Activated CD4-positive, alpha-beta memory T cell treated with anti-CD3 and anti-CD28 coated beads, Interleukin-2, amount 10 ng/mL, durations not matched to agents 7 days and 5 days (primary cell): Measurements from ENCODE around the gene FGGY. TPM values are rescaled to one million over a fixed set of nuclear protein-coding genes. Genes with fewer than 3 reads are reported as not detected.

Experiments used
- CTCF ChIA-PET: fragments of 350-600 bp; sonication (Branson Sonifier 250); formaldehyde crosslinking; loops from one replicate; lab custom pipeline; 2021; ENCODE audit warnings: antibody characterized with exemption, inconsistent platforms; lab: Charles Lee
- POLR2A ChIA-PET: fragments of 350-600 bp; sonication (Branson Sonifier 250); formaldehyde crosslinking; loops from one replicate; lab custom pipeline; 2021; ENCODE audit warnings: antibody characterized with exemption; lab: Charles Lee
- DNase-seq: peaks from one replicate; pipeline ENCODE4 v3.0.0-alpha.2; 2020
- H3K27ac Mint-ChIP-seq: one replicate; pipeline ENCODE4 v1.8.0; 2021; ENCODE audit warnings: mild to moderate bottlenecking, mixed read lengths
- H3K27me3 Mint-ChIP-seq: one replicate; pipeline ENCODE4 v1.8.0; 2021; ENCODE audit warnings: mixed read lengths
- H3K36me3 Mint-ChIP-seq: one replicate; pipeline ENCODE4 v1.8.0; 2021; ENCODE audit warnings: low read depth, mixed read lengths
- H3K4me1 Mint-ChIP-seq: one replicate; pipeline ENCODE4 v1.8.0; 2021; ENCODE audit warnings: mixed read lengths
- H3K4me3 Mint-ChIP-seq: one replicate; pipeline ENCODE4 v1.8.0; 2021; ENCODE audit warnings: mild to moderate bottlenecking, mixed read lengths
- H3K9me3 Mint-ChIP-seq: one replicate; pipeline ENCODE4 v1.8.0; 2021; ENCODE audit warnings: mixed read lengths
- total RNA-seq, 2 experiments: library from RNA; stranded (reverse); gene quantifications; one replicate each; pipeline ENCODE4 v1.2.3, GENCODE V29; 2021

Gene FGGY
- total RNA-seq, 2 experiments from 2014 or later: 7.0 to 7.7 TPM

GRCh38 chr1:59671066-59671952 lies 374.4 kb downstream of the FGGY start:
- Mint-ChIP-seq H3K4me1 (no peaks in the 10 kb centered on the region), H3K9me3 (no peaks in the 10 kb centered on the region), H3K36me3 (no peaks in the 10 kb centered on the region), H3K27me3 (no peaks in the 10 kb centered on the region), H3K4me3 (no peak overlapping the region), H3K27ac (no peak overlapping the region)
- POLR2A ChIA-PET: no interaction called here
- DNase-seq: no peak
- CTCF ChIA-PET: no interaction called here

GRCh38 chr1:59671953-59672305 lies 375.0 kb downstream of the FGGY start:
- Mint-ChIP-seq H3K4me1 (no peaks in the 10 kb centered on the region), H3K4me3 (no peak overlapping the region), H3K9me3 (no peaks in the 10 kb centered on the region), H3K27ac (no peak overlapping the region), H3K36me3 (no peaks in the 10 kb centered on the region), H3K27me3 (no peaks in the 10 kb centered on the region)
- DNase-seq: no peak
- CTCF ChIA-PET: no interaction called here
- POLR2A ChIA-PET: no interaction called here

GRCh38 chr1:59672851-59673572 lies 376.1 kb downstream of the FGGY start:
- H3K27me3 Mint-ChIP-seq: no peaks in the 10 kb centered on the region
- H3K27ac Mint-ChIP-seq: no peak overlapping the region
- no peak for DNase-seq
- H3K4me3 Mint-ChIP-seq: no peak overlapping the region
- POLR2A ChIA-PET: no interaction called here
- no peaks in the 10 kb centered on the region for H3K9me3 Mint-ChIP-seq
- CTCF ChIA-PET: no interaction called here
- no peaks in the 10 kb centered on the region for H3K36me3 Mint-ChIP-seq
- no peaks in the 10 kb centered on the region for H3K4me1 Mint-ChIP-seq

- ChIA-PET CTCF (no interaction called here), POLR2A (no interaction called here)
- Mint-ChIP-seq H3K27ac (no peak overlapping the region), H3K36me3 (no peaks in the 10 kb centered on the region), H3K9me3 (no peaks in the 10 kb centered on the region), H3K27me3 (no peaks in the 10 kb centered on the region), H3K4me1 (no peaks in the 10 kb centered on the region), H3K4me3 (no peak overlapping the region)
- no peak for DNase-seq
Observed at GRCh38 chr1:59673573-59674450, 376.9 kb downstream of the FGGY start.

- Mint-ChIP-seq H3K4me1 (no peaks in the 10 kb centered on the region), H3K4me3 (no peak overlapping the region), H3K36me3 (no peaks in the 10 kb centered on the region), H3K27ac (no peak overlapping the region), H3K9me3 (no peaks in the 10 kb centered on the region), H3K27me3 (no peaks in the 10 kb centered on the region)
- POLR2A ChIA-PET: no interaction called here
- DNase-seq: no peak
- CTCF ChIA-PET: no interaction called here
Observed at GRCh38 chr1:59674595-59674994, 377.7 kb downstream of the FGGY start.

- Mint-ChIP-seq H3K9me3 (no peaks in the 10 kb centered on the region), H3K4me3 (no peak overlapping the region), H3K27me3 (no peaks in the 10 kb centered on the region), H3K36me3 (no peaks in the 10 kb centered on the region), H3K4me1 (no peaks in the 10 kb centered on the region), H3K27ac (no peak overlapping the region)
- ChIA-PET POLR2A (no interaction called here), CTCF (no interaction called here)
- no peak for DNase-seq
Observed at GRCh38 chr1:59675936-59676335, 379.0 kb downstream of the FGGY start.

GRCh38 chr1:59678040-59678439 lies 381.1 kb downstream of the FGGY start:
- Mint-ChIP-seq H3K4me1 (no peaks in the 10 kb centered on the region), H3K27ac (no peak overlapping the region), H3K27me3 (no peaks in the 10 kb centered on the region), H3K4me3 (no peak overlapping the region), H3K9me3 (no peaks in the 10 kb centered on the region), H3K36me3 (no peaks in the 10 kb centered on the region)
- DNase-seq: no peak
- ChIA-PET POLR2A (no interaction called here), CTCF (no interaction called here)

GRCh38 chr1:59678493-59679228 lies 381.8 kb downstream of the FGGY start:
- Mint-ChIP-seq H3K9me3 (no peaks in the 10 kb centered on the region), H3K4me1 (no peaks in the 10 kb centered on the region), H3K4me3 (no peak overlapping the region), H3K27ac (no peak overlapping the region), H3K36me3 (no peaks in the 10 kb centered on the region), H3K27me3 (no peaks in the 10 kb centered on the region)
- ChIA-PET CTCF (no interaction called here), POLR2A (no interaction called here)
- no peak for DNase-seq

- H3K36me3 Mint-ChIP-seq: no peaks in the 10 kb centered on the region
- no peaks in the 10 kb centered on the region for H3K9me3 Mint-ChIP-seq
- H3K4me1 Mint-ChIP-seq: no peaks in the 10 kb centered on the region
- H3K27ac Mint-ChIP-seq: no peak overlapping the region
- DNase-seq: no peak
- ChIA-PET CTCF (no interaction called here), POLR2A (no interaction called here)
- H3K4me3 Mint-ChIP-seq: no peak overlapping the region
- no peaks in the 10 kb centered on the region for H3K27me3 Mint-ChIP-seq
Observed at GRCh38 chr1:59680044-59680443, 383.1 kb downstream of the FGGY start.

- no peaks in the 10 kb centered on the region for H3K4me1 Mint-ChIP-seq
- no peaks in the 10 kb centered on the region for H3K36me3 Mint-ChIP-seq
- ChIA-PET CTCF (no interaction called here), POLR2A (no interaction called here)
- DNase-seq: no peak
- no peaks in the 10 kb centered on the region for H3K27me3 Mint-ChIP-seq
- H3K4me3 Mint-ChIP-seq: no peak overlapping the region
- H3K9me3 Mint-ChIP-seq: no peaks in the 10 kb centered on the region
- H3K27ac Mint-ChIP-seq: no peak overlapping the region
Observed at GRCh38 chr1:59682396-59683080, 385.6 kb downstream of the FGGY start.

- POLR2A ChIA-PET: no interaction called here
- Mint-ChIP-seq H3K9me3 (no peaks in the 10 kb centered on the region), H3K4me1 (no peaks in the 10 kb centered on the region), H3K4me3 (no peak overlapping the region), H3K36me3 (no peaks in the 10 kb centered on the region), H3K27me3 (no peaks in the 10 kb centered on the region), H3K27ac (no peak overlapping the region)
- DNase-seq: no peak
- CTCF ChIA-PET: no interaction called here
Observed at GRCh38 chr1:59683197-59683596, 386.3 kb downstream of the FGGY start.

- H3K4me3 Mint-ChIP-seq: no peak overlapping the region
- ChIA-PET CTCF (interaction anchor here (1.5 kb wide), 1 partner anchor 15 kb away, joined by 6 read pairs; no protein-coding TSS in a partner anchor), POLR2A (no interaction called here)
- H3K9me3 Mint-ChIP-seq: no peaks in the 10 kb centered on the region
- H3K27ac Mint-ChIP-seq: no peak overlapping the region
- no peaks in the 10 kb centered on the region for H3K27me3 Mint-ChIP-seq
- H3K36me3 Mint-ChIP-seq: no peaks in the 10 kb centered on the region
- H3K4me1 Mint-ChIP-seq: no peaks in the 10 kb centered on the region
- DNase-seq: no peak
Observed at GRCh38 chr1:59684698-59685097, 387.8 kb downstream of the FGGY start.
